Activated CD4-positive, alpha-beta memory T cell treated with anti-CD3 and anti-CD28 coated beads for 36 hours (primary cell): ENCODE results near the gene ME3. TPM values are rescaled to one million over a fixed set of nuclear protein-coding genes. Genes with fewer than 3 reads are reported as not detected.
"Not testable (repeated sequence)": the region's sequence is repeated elsewhere in the genome, so short reads cannot be mapped to it uniquely, and the experiment has no call there.

Experiments used
- CTCF ChIA-PET: fragments of 350-600 bp; sonication (Branson Sonifier 250); formaldehyde crosslinking; loops from one replicate; lab custom pipeline; 2021; ENCODE audit warnings: antibody characterized with exemption, inconsistent platforms; lab: Charles Lee
- POLR2A ChIA-PET: fragments of 350-600 bp; sonication (Branson Sonifier 250); formaldehyde crosslinking; loops from one replicate; lab custom pipeline; 2021; ENCODE audit warnings: antibody characterized with exemption; lab: Charles Lee
- DNase-seq: peaks from one replicate; pipeline ENCODE4 v3.0.0-alpha.2; 2020
- H3K27ac Mint-ChIP-seq: one replicate; pipeline ENCODE4 v1.8.0; 2021; ENCODE audit warnings: mixed read lengths
- H3K27me3 Mint-ChIP-seq: one replicate; pipeline ENCODE4 v1.8.0; 2021; ENCODE audit warnings: mixed read lengths
- H3K36me3 Mint-ChIP-seq: one replicate; pipeline ENCODE4 v1.8.0; 2021; ENCODE audit warnings: mixed read lengths
- H3K4me1 Mint-ChIP-seq: one replicate; pipeline ENCODE4 v1.8.0; 2021; ENCODE audit warnings: low read depth, mixed read lengths
- H3K4me3 Mint-ChIP-seq: one replicate; pipeline ENCODE4 v1.8.0; 2021; ENCODE audit warnings: mild to moderate bottlenecking, mixed read lengths
- H3K9me3 Mint-ChIP-seq: one replicate; pipeline ENCODE4 v1.8.0; 2021; ENCODE audit warnings: mixed read lengths
- intact Hi-C: fragments of 100-400 bp; cut with micrococcal nuclease; formaldehyde crosslinking; loops from one replicate; pipeline ENCODE4 v1.15.1; 2023
- total RNA-seq, 2 experiments: library from RNA; stranded (reverse); gene quantifications; one replicate each; pipeline ENCODE4 v1.2.3, GENCODE V29; 2021

ME3 gene
- total RNA-seq, 2 experiments from 2014 or later, result 2.3 to 2.8 TPM

- ChIA-PET CTCF (no interaction called here), POLR2A (interaction anchor here (1.0 kb wide), 1 partner anchor 42 kb away, joined by 3 read pairs; no protein-coding TSS in a partner anchor)
- Mint-ChIP-seq H3K27me3 (peaks cover 24% of the 10 kb centered on the region), H3K27ac (no peak overlapping the region), H3K36me3 (no peaks in the 10 kb centered on the region), H3K9me3 (no peaks in the 10 kb centered on the region), H3K4me3 (peak overlapping the region; percentile 59), H3K4me1 (peaks cover 8% of the 10 kb centered on the region)
- intact Hi-C loops, result loop anchor here (1.0 to 5.0 kb wide), 3 partner anchors 71 to 214 kb away; no protein-coding TSS in a partner anchor
- no peak for DNase-seq
Observed at GRCh38 chr11:86671531-86672006, 847 bp downstream of the ME3 start.

GRCh38 chr11:86670911-86671310, 1.5 kb downstream of the ME3 start:
- CTCF ChIA-PET, result no interaction called here
- DNase-seq, result no peak
- POLR2A ChIA-PET, result no interaction called here
- no peak overlapping the region for H3K27ac Mint-ChIP-seq
- H3K36me3 Mint-ChIP-seq, result no peaks in the 10 kb centered on the region
- H3K9me3 Mint-ChIP-seq, result no peaks in the 10 kb centered on the region
- peaks cover 8% of the 10 kb centered on the region for H3K4me1 Mint-ChIP-seq
- peak overlapping the region; percentile 59 for H3K4me3 Mint-ChIP-seq
- peaks cover 25% of the 10 kb centered on the region for H3K27me3 Mint-ChIP-seq
- intact Hi-C loops, result loop anchor here (5.0 kb wide), 2 partner anchors 71 to 214 kb away; no protein-coding TSS in a partner anchor

DNA sequence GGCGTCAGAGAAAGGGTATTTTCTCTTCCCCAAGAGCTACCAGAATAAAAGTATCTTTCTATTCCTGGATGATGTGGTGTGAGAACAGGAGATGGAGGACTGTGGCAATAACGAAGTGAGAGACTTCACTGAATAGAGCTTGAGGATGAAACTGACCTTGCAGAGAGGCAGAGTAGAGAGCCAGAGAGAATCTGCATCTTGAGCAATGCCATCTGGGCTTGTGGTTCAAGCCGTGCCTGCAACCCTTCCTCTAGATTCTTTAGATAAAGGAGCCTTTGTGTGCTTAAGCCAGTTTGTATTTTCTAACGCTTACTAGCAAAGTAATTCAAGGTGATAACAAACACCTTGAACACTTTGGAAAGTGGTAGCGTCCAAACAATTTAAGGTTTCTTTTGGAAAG, 2.2 kb downstream of the ME3 start:
- POLR2A ChIA-PET, result no interaction called here
- no peak for DNase-seq
- H3K4me1 Mint-ChIP-seq, result peaks cover 8% of the 10 kb centered on the region

GRCh38 chr11:86669424-86669823, 3.0 kb downstream of the ME3 start:
- POLR2A ChIA-PET, result no interaction called here
- CTCF ChIA-PET, result no interaction called here
- Mint-ChIP-seq H3K27me3 (peaks cover 30% of the 10 kb centered on the region), H3K9me3 (no peaks in the 10 kb centered on the region), H3K4me1 (peaks cover 8% of the 10 kb centered on the region), H3K4me3 (no peak overlapping the region), H3K27ac (no peak overlapping the region), H3K36me3 (no peaks in the 10 kb centered on the region)
- intact Hi-C loops, result no loop called here
- no peak for DNase-seq

More for the DNA sequence above, 2.2 kb downstream of the ME3 start:
- intact Hi-C loops, result loop anchor here (5.0 kb wide), 2 partner anchors 72 to 213 kb away; no protein-coding TSS in a partner anchor
- Mint-ChIP-seq H3K27ac (no peak overlapping the region), H3K4me3 (no peak overlapping the region), H3K36me3 (no peaks in the 10 kb centered on the region), H3K27me3 (peaks cover 28% of the 10 kb centered on the region), H3K9me3 (no peaks in the 10 kb centered on the region)
- CTCF ChIA-PET, result no interaction called here

DNA sequence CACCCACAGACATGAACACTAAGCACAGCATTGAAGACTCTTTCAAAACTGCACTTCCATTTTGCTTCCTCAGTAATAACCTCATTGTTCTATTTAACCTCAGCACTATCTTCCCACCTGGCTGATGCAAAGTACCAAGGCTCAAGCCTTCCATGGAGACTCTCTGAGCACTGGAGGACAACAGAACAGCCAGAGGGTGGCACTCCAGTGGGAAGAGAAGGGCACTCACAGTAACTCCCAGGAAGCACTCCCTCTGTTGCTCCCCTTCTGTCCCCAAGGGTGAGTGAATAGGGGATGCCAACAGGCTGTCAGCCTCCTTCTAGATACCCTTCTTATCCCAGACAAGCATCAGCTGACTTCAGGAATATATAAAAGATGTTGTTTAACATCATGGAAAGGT, 3.5 kb downstream of the ME3 start:
- Mint-ChIP-seq H3K4me1 (peaks cover 8% of the 10 kb centered on the region), H3K27me3 (peaks cover 30% of the 10 kb centered on the region), H3K27ac (no peak overlapping the region), H3K36me3 (no peaks in the 10 kb centered on the region), H3K4me3 (no peak overlapping the region), H3K9me3 (no peaks in the 10 kb centered on the region)
- POLR2A ChIA-PET, result no interaction called here
- DNase-seq, result no peak
- intact Hi-C loops, result no loop called here
- CTCF ChIA-PET, result interaction anchor here (1.1 kb wide), 1 partner anchor 60 kb away, joined by 3 read pairs; no protein-coding TSS in a partner anchor

DNA sequence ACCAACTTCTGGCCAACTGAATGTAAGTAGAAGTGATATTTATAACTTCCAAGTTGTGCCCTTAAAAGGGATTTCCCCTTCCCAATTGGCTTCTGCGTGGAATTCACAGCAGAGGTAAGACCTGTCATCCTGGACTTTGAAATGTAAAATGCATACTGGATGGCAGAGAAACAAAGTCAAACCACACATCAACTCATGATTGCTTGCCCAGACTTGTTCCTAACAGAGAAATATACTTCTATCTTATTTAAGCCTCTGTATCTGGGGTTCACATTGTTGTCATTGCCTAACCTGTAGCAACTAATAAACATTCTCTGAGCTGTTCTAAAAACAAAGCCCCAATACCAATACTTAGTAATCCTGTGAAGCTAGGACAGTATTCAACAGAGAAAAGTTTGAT, 6.2 kb downstream of the ME3 start:
- ChIA-PET CTCF (interaction anchor here (0.9 to 1.2 kb wide), 2 partner anchors 21 to 58 kb away, joined by 3 read pairs; no protein-coding TSS in a partner anchor), POLR2A (no interaction called here)
- H3K27ac Mint-ChIP-seq, result no peak overlapping the region

DNA sequence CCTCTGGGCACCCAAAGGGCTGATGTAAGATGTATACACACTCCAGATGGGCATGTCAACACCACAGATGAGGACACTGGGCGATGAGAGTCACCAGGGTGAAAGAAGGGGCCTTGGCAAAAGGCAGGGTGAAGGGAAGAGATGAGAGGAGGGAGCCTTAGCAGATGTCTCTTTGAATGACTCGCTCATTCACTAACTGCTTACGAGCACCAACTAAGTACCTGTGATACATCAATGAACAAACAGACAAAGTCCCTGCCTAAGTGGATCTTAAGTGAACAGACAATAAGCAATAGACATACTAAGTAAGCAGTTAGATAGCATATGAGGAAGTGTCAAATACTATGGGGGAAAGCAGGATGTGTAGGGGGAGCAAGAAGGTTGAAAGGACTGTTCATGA, 7.5 kb downstream of the ME3 start:
- H3K27me3 Mint-ChIP-seq, result peaks cover 17% of the 10 kb centered on the region

More for the DNA sequence above, 6.2 kb downstream of the ME3 start:
- intact Hi-C loops, result no loop called here
- Mint-ChIP-seq H3K36me3 (no peaks in the 10 kb centered on the region), H3K9me3 (no peaks in the 10 kb centered on the region), H3K4me3 (no peak overlapping the region), H3K4me1 (peaks cover 2% of the 10 kb centered on the region), H3K27me3 (peaks cover 24% of the 10 kb centered on the region)
- DNase-seq, result no peak

DNA sequence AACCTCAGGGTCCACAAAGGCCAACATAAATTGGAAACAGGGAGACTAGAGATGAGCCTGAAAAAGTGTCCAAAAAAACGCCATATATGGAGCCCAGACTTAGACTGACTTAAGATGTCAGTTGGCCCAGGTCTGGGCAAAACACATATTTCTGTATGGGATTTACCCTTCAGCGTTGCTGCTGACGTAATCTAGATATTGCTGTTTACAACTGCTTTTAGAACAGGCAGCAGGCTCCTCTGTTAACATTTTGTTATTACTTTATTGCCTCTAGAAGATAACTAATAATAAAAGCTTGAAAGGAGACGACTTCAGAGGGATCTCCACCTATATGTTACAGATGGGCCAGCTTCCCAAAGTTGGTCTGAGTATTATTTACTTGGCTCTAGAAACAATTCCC, 8.7 kb downstream of the ME3 start:
- Mint-ChIP-seq H3K4me1 (no peaks in the 10 kb centered on the region), H3K9me3 (no peaks in the 10 kb centered on the region), H3K27ac (no peak overlapping the region), H3K4me3 (no peak overlapping the region), H3K27me3 (peaks cover 9% of the 10 kb centered on the region), H3K36me3 (no peaks in the 10 kb centered on the region)
- CTCF ChIA-PET, result no interaction called here
- no peak for DNase-seq
- intact Hi-C loops, result no loop called here
- POLR2A ChIA-PET, result no interaction called here

More for the DNA sequence above, 7.5 kb downstream of the ME3 start:
- ChIA-PET CTCF (no interaction called here), POLR2A (no interaction called here)
- H3K36me3 Mint-ChIP-seq, result no peaks in the 10 kb centered on the region
- H3K27ac Mint-ChIP-seq, result no peak overlapping the region
- DNase-seq, result no peak
- intact Hi-C loops, result no loop called here
- H3K4me3 Mint-ChIP-seq, result no peak overlapping the region
- no peaks in the 10 kb centered on the region for H3K9me3 Mint-ChIP-seq
- H3K4me1 Mint-ChIP-seq, result no peaks in the 10 kb centered on the region

DNA sequence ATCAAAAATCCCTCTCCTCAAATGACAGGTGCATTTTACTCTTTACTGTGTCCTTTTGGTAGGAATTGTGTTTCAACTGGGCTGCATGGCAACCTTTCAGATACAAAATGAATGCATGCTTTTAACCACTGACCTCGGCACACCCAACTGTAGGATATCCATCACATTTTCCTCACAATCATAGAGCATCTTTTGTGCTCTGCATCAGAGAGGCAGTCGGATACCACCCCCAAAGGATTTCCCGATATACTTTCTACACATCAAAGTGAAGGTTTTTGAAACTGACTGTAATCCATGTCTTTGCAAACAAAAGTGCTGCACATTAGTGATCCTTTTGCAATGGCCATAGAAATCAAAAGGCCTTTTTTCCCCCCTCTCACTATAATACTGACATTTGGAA, 9.1 kb downstream of the ME3 start:
- ChIA-PET CTCF (no interaction called here), POLR2A (no interaction called here)
- Mint-ChIP-seq H3K9me3 (no peaks in the 10 kb centered on the region), H3K27ac (no peak overlapping the region), H3K4me1 (no peaks in the 10 kb centered on the region), H3K36me3 (no peaks in the 10 kb centered on the region), H3K4me3 (no peak overlapping the region), H3K27me3 (peaks cover 9% of the 10 kb centered on the region)
- intact Hi-C loops, result no loop called here
- no peak for DNase-seq

- H3K36me3 Mint-ChIP-seq, result no peaks in the 10 kb centered on the region
- no peaks in the 10 kb centered on the region for H3K9me3 Mint-ChIP-seq
- POLR2A ChIA-PET, result interaction anchor here (0.7 kb wide), 1 partner anchor 887 kb away, joined by 3 read pairs; no protein-coding TSS in a partner anchor
- H3K27me3 Mint-ChIP-seq, result peaks cover 5% of the 10 kb centered on the region
- H3K4me1 Mint-ChIP-seq, result no peaks in the 10 kb centered on the region
- H3K27ac Mint-ChIP-seq, result no peak overlapping the region
- CTCF ChIA-PET, result no interaction called here
- intact Hi-C loops, result no loop called here
- H3K4me3 Mint-ChIP-seq, result no peak overlapping the region
- no peak for DNase-seq
Observed at GRCh38 chr11:86660736-86661135, 11.7 kb downstream of the ME3 start.

GRCh38 chr11:86660088-86660487, 12.3 kb downstream of the ME3 start:
- H3K36me3 Mint-ChIP-seq, result no peaks in the 10 kb centered on the region
- H3K4me1 Mint-ChIP-seq, result no peaks in the 10 kb centered on the region
- H3K27me3 Mint-ChIP-seq, result peaks cover 1% of the 10 kb centered on the region
- H3K9me3 Mint-ChIP-seq, result no peaks in the 10 kb centered on the region
- ChIA-PET POLR2A (no interaction called here), CTCF (no interaction called here)
- DNase-seq, result no peak
- H3K4me3 Mint-ChIP-seq, result no peak overlapping the region
- intact Hi-C loops, result no loop called here
- no peak overlapping the region for H3K27ac Mint-ChIP-seq

- Mint-ChIP-seq H3K4me3 (no peak overlapping the region), H3K9me3 (no peaks in the 10 kb centered on the region), H3K4me1 (no peaks in the 10 kb centered on the region), H3K27me3 (no peaks in the 10 kb centered on the region), H3K27ac (no peak overlapping the region), H3K36me3 (no peaks in the 10 kb centered on the region)
- CTCF ChIA-PET, result no interaction called here
- POLR2A ChIA-PET, result no interaction called here
- no peak for DNase-seq
- intact Hi-C loops, result no loop called here
Observed at GRCh38 chr11:86658534-86658933, 13.9 kb downstream of the ME3 start.

GRCh38 chr11:86645212-86645611, 27.2 kb downstream of the ME3 start:
- POLR2A ChIA-PET, H3K9me3 Mint-ChIP-seq, intact Hi-C loops, H3K4me1 Mint-ChIP-seq, DNase-seq, H3K36me3 Mint-ChIP-seq, H3K27ac Mint-ChIP-seq, H3K4me3 Mint-ChIP-seq: not testable (repeated sequence)
- CTCF ChIA-PET, result interaction anchor here (1.0 kb wide), 1 partner anchor 21 kb away, joined by 3 read pairs; no protein-coding TSS in a partner anchor
- peaks cover 13% of the 10 kb centered on the region for H3K27me3 Mint-ChIP-seq
